Measurements from ENCODE around the gene MICAL2.

The MICAL2 gene

GRCh38 chr11:12263141-12263693 lies 152.8 kb downstream of the MICAL2 start:
- in situ Hi-C loops (cut with MboI; ENCODE audit: low sequenced_read_pairs): no loop called here

- in situ Hi-C loops (cut with MboI; ENCODE audit: low sequenced_read_pairs): no loop called here
These were observed 154.0 kb downstream of the MICAL2 start for GRCh38 chr11:12264361-12264760.

- in situ Hi-C loops (cut with MboI; ENCODE audit: low sequenced_read_pairs): no loop called here
These were observed 155.7 kb downstream of the MICAL2 start for GRCh38 chr11:12266132-12266531.

- in situ Hi-C loops (cut with MboI; ENCODE audit: low sequenced_read_pairs): no loop called here
These were observed 156.6 kb downstream of the MICAL2 start for GRCh38 chr11:12266943-12267342.

GRCh38 chr11:12267921-12268320 lies 157.5 kb downstream of the MICAL2 start:
- in situ Hi-C loops (cut with MboI; ENCODE audit: low sequenced_read_pairs): no loop called here

- in situ Hi-C loops (cut with MboI; ENCODE audit: low sequenced_read_pairs): no loop called here
These were observed 158.7 kb downstream of the MICAL2 start for GRCh38 chr11:12269104-12269441.

GRCh38 chr11:12269446-12270214 lies 159.2 kb downstream of the MICAL2 start:
- in situ Hi-C loops (cut with MboI; ENCODE audit: low sequenced_read_pairs): no loop called here

- in situ Hi-C loops (cut with MboI; ENCODE audit: low sequenced_read_pairs): no loop called here
These were observed 159.9 kb downstream of the MICAL2 start for GRCh38 chr11:12270215-12270797.

- in situ Hi-C loops (cut with MboI; ENCODE audit: low sequenced_read_pairs): no loop called here
These were observed 160.4 kb downstream of the MICAL2 start for GRCh38 chr11:12270817-12271216.

GRCh38 chr11:12271241-12271640 lies 160.9 kb downstream of the MICAL2 start:
- in situ Hi-C loops (cut with MboI; ENCODE audit: low sequenced_read_pairs): no loop called here

GRCh38 chr11:12271826-12272366 lies 161.5 kb downstream of the MICAL2 start:
- in situ Hi-C loops (cut with MboI; ENCODE audit: low sequenced_read_pairs): no loop called here

GRCh38 chr11:12272821-12273617 lies 162.6 kb downstream of the MICAL2 start:
- in situ Hi-C loops (cut with MboI; ENCODE audit: low sequenced_read_pairs): no loop called here

- in situ Hi-C loops (cut with MboI; ENCODE audit: low sequenced_read_pairs): no loop called here
These were observed 163.2 kb downstream of the MICAL2 start for GRCh38 chr11:12273618-12273995.

- in situ Hi-C loops (cut with MboI; ENCODE audit: low sequenced_read_pairs): no loop called here
These were observed 163.7 kb downstream of the MICAL2 start for GRCh38 chr11:12274056-12274455.

- in situ Hi-C loops (cut with MboI; ENCODE audit: low sequenced_read_pairs): no loop called here
These were observed 164.3 kb downstream of the MICAL2 start for GRCh38 chr11:12274558-12275197.

GRCh38 chr11:12275818-12276217 lies 165.4 kb downstream of the MICAL2 start:
- in situ Hi-C loops (cut with MboI; ENCODE audit: low sequenced_read_pairs): no loop called here

- in situ Hi-C loops (cut with MboI; ENCODE audit: low sequenced_read_pairs): no loop called here
These were observed 166.0 kb downstream of the MICAL2 start for GRCh38 chr11:12276356-12276755.

- in situ Hi-C loops (cut with MboI; ENCODE audit: low sequenced_read_pairs): no loop called here
These were observed 166.6 kb downstream of the MICAL2 start for GRCh38 chr11:12276831-12277475.

GRCh38 chr11:12278766-12279671 lies 168.6 kb downstream of the MICAL2 start:
- in situ Hi-C loops (cut with MboI; ENCODE audit: low sequenced_read_pairs): no loop called here

Measured in HL-60/S4 treated with phorbol 12-myristate 13-acetate at 8.2 ng/mL for 4 days and 3 days (cell line).